Frontal cortex (tissue), 4 donors: ENCODE measurements around the gene TRAPPC13. TPM values are rescaled to one million over a fixed set of nuclear protein-coding genes. Genes with fewer than 3 reads are reported as not detected.
"Not testable (repeated sequence)": the region's sequence is repeated elsewhere in the genome, so short reads cannot be mapped to it uniquely, and the experiment has no call there.

Experiments
- DNase-seq, 2 donors: peaks; one replicate each; pipeline ENCODE4 v3.0.0; 2012; ENCODE audit warnings: low spot score in 2 of 2
- FAIRE-seq: peaks from 2 replicates; lab custom pipeline; 2012; peaks lifted over from hg19 to GRCh38; lab: Jason Lieb, UNC
- small RNA-seq: library from RNA; depleted of rRNA; stranded (forward); fragments of <200 nt; gene quantifications from one replicate; pipeline ENCODE3, GENCODE V24; 2014
- total RNA-seq: library from RNA; depleted of rRNA; stranded (reverse); fragments of >200 nt; gene quantifications from one replicate; pipeline ENCODE4 v1.2.3, GENCODE V29; 2014
- donor health status: control.
- donor health status: control.
- donor health status: control.

The TRAPPC13 gene
- total RNA-seq, 1 donor from 2014 or later, result 52.2 TPM

DNA sequence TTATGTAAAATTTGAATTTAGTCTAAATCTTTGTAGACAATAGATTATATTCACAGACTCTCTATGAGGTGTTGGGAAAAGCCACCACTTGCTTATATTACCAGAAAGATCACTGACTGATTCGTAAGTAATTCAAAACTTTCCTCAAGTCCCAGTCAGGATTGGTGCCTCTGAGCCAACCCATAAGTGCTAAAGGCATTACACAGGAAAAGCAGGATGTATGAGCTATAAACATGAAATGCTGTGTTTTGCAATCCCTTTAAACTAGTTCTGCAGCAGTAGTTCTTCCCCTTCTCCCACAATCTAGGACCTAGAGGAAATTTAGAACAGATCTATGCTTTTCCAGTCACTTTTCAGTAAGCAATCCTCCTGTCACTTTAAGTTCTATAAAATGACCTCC is 48.0 kb downstream of the TRAPPC13 start:
- FAIRE-seq, result no peak

DNA sequence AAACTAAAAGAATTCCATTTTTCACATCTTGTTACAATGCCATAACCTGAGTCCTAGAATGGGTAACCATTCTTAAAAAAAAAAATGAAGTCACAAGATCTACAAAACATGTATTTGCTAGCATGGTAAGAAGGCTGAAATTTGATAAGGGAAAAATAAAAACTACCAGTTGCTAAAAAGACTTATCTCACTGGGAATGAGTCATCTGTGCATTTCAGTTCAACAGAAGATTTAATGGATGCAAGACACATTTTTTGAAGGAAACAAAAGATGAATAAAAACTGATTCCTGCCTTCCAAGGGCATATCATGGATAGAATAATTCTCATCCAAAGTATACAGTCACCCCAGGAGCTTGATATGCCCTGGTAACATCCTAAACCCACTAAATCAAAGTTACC is 49.9 kb downstream of the TRAPPC13 start:
- no peak for FAIRE-seq

More for the DNA sequence above, 48.0 kb downstream of the TRAPPC13 start:
- DNase-seq, result no peak

GRCh38 chr5:65676056-65676455 is 51.2 kb downstream of the TRAPPC13 start:
- not testable (repeated sequence) for FAIRE-seq, DNase-seq

More for the DNA sequence above, 49.9 kb downstream of the TRAPPC13 start:
- DNase-seq, result no peak

DNA sequence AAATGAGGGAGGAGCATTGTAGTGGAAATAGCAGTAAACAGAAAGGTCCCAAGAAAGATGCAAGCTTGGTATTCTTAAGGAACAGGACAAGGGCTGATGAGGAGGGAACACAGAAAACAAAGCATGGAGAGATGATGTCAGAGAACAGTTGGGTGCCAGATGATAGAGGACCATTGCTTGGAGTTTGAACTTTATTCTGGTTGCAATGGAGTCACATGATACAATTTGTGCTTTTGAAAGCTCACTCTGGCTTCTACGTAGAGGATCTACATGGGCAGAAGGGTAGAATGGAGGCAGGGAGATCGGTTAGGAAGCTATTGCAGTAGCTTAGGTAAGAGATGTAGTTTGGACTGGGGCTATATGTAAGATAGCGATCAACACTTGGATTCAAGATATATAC is 57.3 kb downstream of the TRAPPC13 start:
- DNase-seq (no peak), FAIRE-seq (no peak)

DNA sequence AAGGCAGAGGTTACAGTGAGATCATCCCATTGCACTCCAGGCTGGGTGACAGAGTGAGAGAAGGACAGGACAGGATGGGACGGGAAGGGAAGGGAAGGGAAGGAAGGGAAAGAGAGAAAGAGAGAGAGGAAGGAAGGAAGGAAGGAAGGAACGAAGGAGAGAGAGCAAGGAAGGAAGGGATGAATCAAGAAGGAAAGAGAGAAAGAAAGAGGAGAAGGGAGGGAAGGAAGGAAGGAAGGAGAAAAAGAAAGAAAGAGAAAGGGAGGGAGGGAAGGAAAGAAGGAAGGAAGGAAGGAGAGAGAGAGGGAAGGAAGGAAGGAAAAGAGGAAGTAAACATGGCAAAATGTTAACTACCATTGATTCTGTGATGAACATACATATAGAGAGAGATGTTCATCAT is 68.3 kb downstream of the TRAPPC13 start:
- no peak for DNase-seq

DNA sequence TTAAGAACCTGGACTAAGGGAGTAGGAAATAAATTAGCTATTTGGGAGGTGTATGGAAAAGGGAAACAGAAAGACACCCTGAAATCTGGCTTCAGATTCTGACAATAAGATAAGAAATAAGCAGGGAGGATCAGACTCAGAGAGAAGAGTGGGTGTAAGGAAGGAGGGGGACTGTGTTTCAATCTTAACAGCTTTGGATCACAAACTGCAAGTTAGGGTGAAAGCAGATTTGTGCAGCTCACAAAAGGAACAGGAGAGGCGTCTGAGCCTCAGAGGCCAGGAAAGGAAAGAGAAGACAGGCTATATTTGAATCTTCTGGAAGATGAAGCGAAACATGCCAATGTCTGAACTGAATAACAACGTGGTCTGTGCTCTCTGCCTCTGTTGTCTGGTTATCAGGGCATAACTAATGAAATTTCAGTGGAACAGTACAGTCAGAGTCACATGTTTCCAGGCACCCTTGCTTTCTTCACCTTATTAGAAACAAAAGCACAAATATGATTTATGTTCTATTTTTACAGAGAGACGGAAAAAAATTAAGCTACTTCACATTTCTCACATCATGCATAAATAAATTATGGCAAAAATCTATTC is 70.4 kb downstream of the TRAPPC13 start:
- no peak for DNase-seq
- no peak for FAIRE-seq

More for the DNA sequence above, 68.3 kb downstream of the TRAPPC13 start:
- no peak for FAIRE-seq

DNA sequence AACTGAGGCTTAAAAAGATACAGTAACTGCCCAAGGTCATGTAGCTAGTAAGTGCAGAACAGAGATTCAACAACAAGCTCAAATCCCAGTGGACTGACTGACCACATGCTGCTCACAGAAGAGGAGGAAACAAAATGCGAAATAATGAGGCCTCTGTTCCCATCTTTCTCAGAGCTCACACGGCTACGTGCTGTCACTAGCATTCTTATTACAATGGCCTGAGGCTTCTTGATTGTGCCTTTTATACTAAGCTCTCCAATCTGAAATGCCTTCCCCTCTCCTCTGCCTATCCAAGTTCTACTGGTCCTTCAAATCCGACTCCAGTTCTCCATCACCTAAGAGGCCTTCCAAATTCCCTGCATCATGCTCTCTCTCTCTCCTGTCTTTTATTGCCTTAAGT is 71.1 kb downstream of the TRAPPC13 start:
- no peak for FAIRE-seq
- DNase-seq, result no peak

DNA sequence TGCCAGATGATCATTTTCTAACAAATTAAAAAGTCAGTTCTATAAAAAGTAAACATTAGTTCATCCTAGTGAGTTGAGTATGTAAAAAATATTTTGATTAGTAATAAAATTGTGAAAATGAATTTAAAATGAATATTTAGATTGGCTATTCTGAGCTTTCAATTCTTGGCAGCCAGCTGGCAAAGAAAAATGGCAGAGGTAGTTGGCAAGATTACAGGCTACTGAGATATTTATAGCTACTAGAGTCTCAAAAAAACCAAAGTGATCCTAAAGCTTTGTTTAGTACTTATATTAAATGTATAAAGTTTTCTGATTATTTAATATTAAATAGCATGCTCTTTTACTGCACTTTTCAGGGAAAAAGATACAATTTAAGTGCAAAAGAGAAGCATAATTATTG is 72.1 kb downstream of the TRAPPC13 start:
- FAIRE-seq, result no peak
- DNase-seq, result no peak

DNA sequence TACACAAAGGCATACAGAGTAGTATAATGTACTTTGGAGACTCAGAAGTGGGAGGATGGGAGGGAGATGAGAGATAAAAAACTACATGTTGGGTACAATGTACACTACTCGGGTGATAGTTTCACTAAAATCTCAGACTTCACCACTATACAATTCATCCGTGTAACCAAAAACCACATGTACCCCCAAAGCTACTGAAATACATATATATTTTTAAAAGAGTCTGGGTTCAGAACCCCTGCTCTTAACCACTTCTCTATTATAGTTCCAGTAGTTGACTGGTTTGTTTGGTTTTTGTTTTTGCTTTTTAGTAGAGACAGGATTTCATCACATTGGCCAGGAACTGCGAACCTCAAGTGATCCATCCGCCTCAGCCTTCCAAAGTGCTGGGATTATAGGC is 74.5 kb downstream of the TRAPPC13 start:
- DNase-seq (no peak), FAIRE-seq (no peak)

- FAIRE-seq (no peak), DNase-seq (no peak)
Measured at GRCh38 chr5:65702036-65702435, 77.2 kb downstream of the TRAPPC13 start.

- FAIRE-seq, result no peak
- no peak for DNase-seq
Measured at GRCh38 chr5:65704621-65705239, 79.9 kb downstream of the TRAPPC13 start.

GRCh38 chr5:65707663-65708062 is 82.8 kb downstream of the TRAPPC13 start:
- DNase-seq, result no peak
- no peak for FAIRE-seq

DNA sequence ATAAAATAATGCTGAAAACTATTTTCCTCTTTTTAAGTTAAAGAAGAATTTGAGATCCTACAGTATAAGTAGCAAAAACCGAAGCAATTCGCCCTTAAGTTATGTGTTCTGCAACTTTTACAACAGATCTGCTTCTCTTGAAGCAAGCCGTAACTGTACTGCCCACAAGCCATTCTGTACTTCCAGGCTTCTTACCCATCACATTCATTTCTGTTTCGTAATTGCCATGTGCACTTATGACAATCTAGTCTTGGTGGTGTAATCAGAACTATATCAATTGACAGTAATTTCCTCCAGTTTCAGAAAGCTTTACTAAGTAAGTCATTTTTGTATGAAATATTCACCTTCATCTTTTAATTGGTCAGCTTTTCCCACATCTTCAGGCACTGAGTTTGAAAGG is 83.3 kb downstream of the TRAPPC13 start:
- no peak for FAIRE-seq
- DNase-seq, result no peak

Small RNAs within 50 kb of the gene (small RNA-seq; reads per million reads assigned to genes)
- gene RNU6-540P, result not detected

Other genes with a start within 250 kb of the TRAPPC13 start
- gene ADAMTS6, start 143.1 kb upstream of the TRAPPC13 start, total RNA-seq, result 15.5 TPM
- 8.6 TPM for gene CENPK, start 61.9 kb upstream of the TRAPPC13 start, total RNA-seq
- 43.6 TPM for gene PPWD1, start 61.7 kb upstream of the TRAPPC13 start, total RNA-seq
- 97.8 TPM for gene TRIM23, start 694 bp upstream of the TRAPPC13 start, total RNA-seq
- 13.0 TPM for gene SHLD3, start within 50 bp of the TRAPPC13 start, total RNA-seq
- 29.8 TPM for gene SGTB, start 97.1 kb downstream of the TRAPPC13 start, total RNA-seq
- gene NLN, start 97.2 kb downstream of the TRAPPC13 start, total RNA-seq, result 64.4 TPM